ENCODE measurements around the gene CHST12.

- TF ChIP-seq POLR2AphosphoS5 (IDR thresholded peaks at IDR 0.05; ENCODE audit: low read depth, low read length) = no peak
- TF ChIP-seq TAF1 (IDR thresholded peaks at IDR 0.05; ENCODE audit: borderline replicate concordance, low read depth, low read length) = no peak
Measured at GRCh38 chr7:2452074-2452507, 48.7 kb downstream of the CHST12 start.

Data from GM12892 (cell line).